HEK293T (cell line): ENCODE measurements around the gene ZNF646.

Experiments
- CTCF ChIA-PET: fragments of 350-600 bp; formaldehyde crosslinking; extraction: SDS; loops from one replicate; lab custom pipeline; 2021; ENCODE audit warnings: antibody characterized with exemption, inconsistent platforms; lab: Yijun Ruan, JAX
- POLR2A ChIA-PET: fragments of 350-600 bp; formaldehyde crosslinking; extraction: SDS; loops from one replicate; lab custom pipeline; 2020; ENCODE audit warnings: antibody characterized with exemption, inconsistent platforms; lab: Yijun Ruan, JAX
- DNase-seq: peaks from one replicate; pipeline ENCODE4 v3.0.0; 2012; ENCODE audit warnings: mixed read lengths; ENCODE audit errors: extremely low spot score
- ARNT ChIP-seq: fragments of 450-650 bp; IDR thresholded peaks from 2 replicates; pipeline ENCODE4 v1.6.1; 2017; ENCODE audit warnings: mild to moderate bottlenecking
- BHLHE40 ChIP-seq: fragments of 450-650 bp; IDR thresholded peaks from 2 replicates; pipeline ENCODE4 v1.6.1; 2016; ENCODE audit warnings: mild to moderate bottlenecking, moderate library complexity, borderline replicate concordance
- CTBP1 ChIP-seq: fragments of 450-650 bp; IDR thresholded peaks from 2 replicates; pipeline ENCODE4 v1.6.1; 2016; ENCODE audit warnings: borderline replicate concordance
- ELF4 ChIP-seq: fragments of 450-650 bp; IDR thresholded peaks from 2 replicates; pipeline ENCODE4 v1.6.1; 2017; ENCODE audit warnings: antibody characterized with exemption
- FOXA1 ChIP-seq: fragments of 450-650 bp; IDR thresholded peaks from 2 replicates; pipeline ENCODE4 v1.6.1; 2016; ENCODE audit warnings: mild to moderate bottlenecking
- FOXK2 ChIP-seq: fragments of 450-650 bp; IDR thresholded peaks from 2 replicates; pipeline ENCODE4 v1.6.1; 2016; ENCODE audit warnings: mild to moderate bottlenecking
- FOXM1 ChIP-seq: fragments of 450-650 bp; IDR thresholded peaks from 2 replicates; pipeline ENCODE4 v1.6.1; 2017; ENCODE audit warnings: mild to moderate bottlenecking, borderline replicate concordance
- HDGF ChIP-seq: fragments of 450-650 bp; IDR thresholded peaks from 2 replicates; pipeline ENCODE4 v1.6.1; 2017; ENCODE audit warnings: antibody characterized with exemption, borderline replicate concordance
- L3MBTL2 ChIP-seq: fragments of 450-650 bp; conservative IDR thresholded peaks from 2 replicates; pipeline ENCODE4 v1.6.1; 2016; ENCODE audit warnings: mild to moderate bottlenecking
- LEF1 ChIP-seq: fragments of 450-650 bp; IDR thresholded peaks from 2 replicates; pipeline ENCODE4 v1.6.1; 2017; ENCODE audit warnings: mild to moderate bottlenecking, borderline replicate concordance
- NFRKB ChIP-seq: fragments of 450-650 bp; IDR thresholded peaks from 2 replicates; pipeline ENCODE4 v1.6.1; 2016; ENCODE audit warnings: mild to moderate bottlenecking, moderate library complexity
- PKNOX1 ChIP-seq: fragments of 450-650 bp; IDR thresholded peaks from 2 replicates; pipeline ENCODE4 v1.6.1; 2016
- SP1 ChIP-seq: fragments of 450-650 bp; IDR thresholded peaks from 2 replicates; pipeline ENCODE4 v1.6.1; 2017
- SUZ12 ChIP-seq: fragments of 450-650 bp; IDR thresholded peaks from 2 replicates; pipeline ENCODE4 v1.6.1; 2016; ENCODE audit warnings: mild to moderate bottlenecking
- TARDBP ChIP-seq: fragments of 450-650 bp; IDR thresholded peaks from 2 replicates; pipeline ENCODE4 v1.6.1; 2016
- ZNF384 ChIP-seq: fragments of 450-650 bp; IDR thresholded peaks from 2 replicates; pipeline ENCODE4 v1.6.1; 2016

ZNF646 gene

GRCh38 chr16:31061813-31062440, 12.3 kb upstream of the ZNF646 start:
- TF ChIP-seq L3MBTL2 (no peak), CTBP1 (no peak), BHLHE40 (no peak), LEF1 (no peak), NFRKB (no peak), PKNOX1 (no peak), FOXA1 (no peak), FOXM1 (no peak), FOXK2 (no peak), TARDBP (no peak), ARNT (no peak), SUZ12 (no peak), ELF4 (no peak), SP1 (no peak), HDGF (no peak)
- ChIA-PET POLR2A (interaction anchor here (1.1 kb wide), 1 partner anchor 10 kb away, joined by 3 read pairs; no protein-coding TSS in a partner anchor), CTCF (no interaction called here)
- DNase-seq = no peak

GRCh38 chr16:31063495-31063842, 10.8 kb upstream of the ZNF646 start:
- POLR2A ChIA-PET = interaction anchor here (1.0 to 1.2 kb wide), 2 partner anchors 9 to 11 kb away, joined by 3 read pairs; partner anchors contain the start of genes ZNF646 and ZNF668
- CTCF ChIA-PET = no interaction called here

GRCh38 chr16:31063843-31064611, 10.2 kb upstream of the ZNF646 start:
- no peak for TF ChIP-seq ZNF384
- no peak for TF ChIP-seq NFRKB
- no peak for TF ChIP-seq FOXK2
- no peak for TF ChIP-seq PKNOX1
- no peak for TF ChIP-seq HDGF
- ChIA-PET POLR2A (interaction anchor here (1.2 to 1.4 kb wide), 2 partner anchors 9 to 78 kb away, joined by 3 read pairs; no protein-coding TSS in a partner anchor), CTCF (no interaction called here)
- DNase-seq = no peak

More at GRCh38 chr16:31063495-31063842, 10.8 kb upstream of the ZNF646 start:
- TF ChIP-seq FOXA1 = no peak
- no peak for TF ChIP-seq CTBP1
- no peak for TF ChIP-seq L3MBTL2
- TF ChIP-seq SUZ12 = no peak
- TF ChIP-seq PKNOX1 = no peak
- TF ChIP-seq TARDBP = no peak
- TF ChIP-seq ZNF384 = no peak
- TF ChIP-seq FOXM1 = no peak
- DNase-seq = no peak

GRCh38 chr16:31064882-31065461, 9.2 kb upstream of the ZNF646 start:
- ChIA-PET POLR2A (interaction anchor here (1.4 kb wide), 1 partner anchor 77 kb away, joined by 3 read pairs; no protein-coding TSS in a partner anchor), CTCF (no interaction called here)
- TF ChIP-seq SUZ12 = no peak
- TF ChIP-seq SP1 = no peak

GRCh38 chr16:31067342-31067741, 6.9 kb upstream of the ZNF646 start:
- CTCF ChIA-PET = no interaction called here
- TF ChIP-seq FOXA1 (no peak), L3MBTL2 (no peak)
- POLR2A ChIA-PET = no interaction called here
- no peak for DNase-seq

More at GRCh38 chr16:31064882-31065461, 9.2 kb upstream of the ZNF646 start:
- no peak for DNase-seq

- POLR2A ChIA-PET = interaction anchor here (1.0 kb wide), 3 partner anchors 10 to 108 kb away, joined by 3 read pairs; partner anchors contain the start of gene FUS
- DNase-seq = no peak
Observed at GRCh38 chr16:31071861-31072260, 2.4 kb upstream of the ZNF646 start.

More at GRCh38 chr16:31071861-31072260, 2.4 kb upstream of the ZNF646 start:
- TF ChIP-seq L3MBTL2 (no peak), TARDBP (no peak), CTBP1 (no peak), BHLHE40 (no peak)
- CTCF ChIA-PET = interaction anchor here (1.3 kb wide), 1 partner anchor 70 kb away, joined by 3 read pairs; no protein-coding TSS in a partner anchor
